ENCODE data around the gene RAB34.

DNA sequence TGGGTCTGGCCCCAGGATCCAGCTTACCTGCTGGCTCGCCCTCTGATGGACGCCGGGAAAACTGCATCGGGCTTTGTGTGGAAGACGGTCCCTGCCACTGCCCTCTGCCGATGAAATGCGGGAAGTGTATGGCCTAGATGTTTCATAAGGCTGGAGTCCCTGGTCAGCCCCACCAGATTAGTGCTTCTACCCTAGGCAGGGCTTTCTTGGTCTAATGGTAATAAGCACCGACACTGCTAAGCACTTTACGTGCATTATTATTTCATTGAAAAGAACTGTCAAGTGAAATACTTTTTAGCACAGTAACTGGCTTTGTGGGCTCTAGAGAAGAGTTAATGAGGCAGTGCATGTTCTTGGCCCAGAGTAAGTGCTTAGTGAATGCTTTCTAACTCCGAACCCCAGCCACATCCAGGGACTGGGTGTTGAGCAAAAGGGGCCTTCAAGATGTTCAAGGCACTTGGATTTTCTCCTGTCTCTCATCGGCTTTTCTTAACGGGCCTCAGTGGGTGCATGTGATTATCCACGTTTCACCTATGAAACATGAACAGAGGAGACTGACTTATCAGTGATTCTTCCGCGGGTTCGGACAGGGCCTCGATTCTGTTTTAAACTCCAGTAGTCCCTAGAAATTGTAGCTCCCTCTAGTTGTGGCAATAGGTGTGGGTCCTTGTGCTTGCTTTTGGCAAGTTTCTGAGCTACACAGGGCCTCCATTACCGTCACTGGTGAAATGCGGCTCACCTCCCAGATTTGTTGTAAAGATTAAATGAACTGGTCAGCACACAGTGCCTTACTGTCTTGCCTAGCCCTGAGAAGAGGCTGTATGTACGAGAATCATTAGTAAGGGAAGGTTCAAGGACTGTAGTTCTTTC is 32.7 kb upstream of the RAB34 start:
- TF ChIP-seq POLR2A (IDR thresholded peaks at IDR 0.05): no peak
- TF ChIP-seq, protein P1, sequence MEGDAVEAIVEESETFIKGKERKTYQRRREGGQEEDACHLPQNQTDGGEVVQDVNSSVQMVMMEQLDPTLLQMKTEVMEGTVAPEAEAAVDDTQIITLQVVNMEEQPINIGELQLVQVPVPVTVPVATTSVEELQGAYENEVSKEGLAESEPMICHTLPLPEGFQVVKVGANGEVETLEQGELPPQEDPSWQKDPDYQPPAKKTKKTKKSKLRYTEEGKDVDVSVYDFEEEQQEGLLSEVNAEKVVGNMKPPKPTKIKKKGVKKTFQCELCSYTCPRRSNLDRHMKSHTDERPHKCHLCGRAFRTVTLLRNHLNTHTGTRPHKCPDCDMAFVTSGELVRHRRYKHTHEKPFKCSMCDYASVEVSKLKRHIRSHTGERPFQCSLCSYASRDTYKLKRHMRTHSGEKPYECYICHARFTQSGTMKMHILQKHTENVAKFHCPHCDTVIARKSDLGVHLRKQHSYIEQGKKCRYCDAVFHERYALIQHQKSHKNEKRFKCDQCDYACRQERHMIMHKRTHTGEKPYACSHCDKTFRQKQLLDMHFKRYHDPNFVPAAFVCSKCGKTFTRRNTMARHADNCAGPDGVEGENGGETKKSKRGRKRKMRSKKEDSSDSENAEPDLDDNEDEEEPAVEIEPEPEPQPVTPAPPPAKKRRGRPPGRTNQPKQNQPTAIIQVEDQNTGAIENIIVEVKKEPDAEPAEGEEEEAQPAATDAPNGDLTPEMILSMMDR (IDR thresholded peaks at IDR 0.05): peak; percentile 97 to 100 (median 100)

Data from heart left ventricle (tissue), 13 donors.